G401.6 (cell line): ENCODE data around the gene TNS3.

Source experiments
- FAIRE-seq: peaks from 2 replicates; lab custom pipeline; 2012; peaks lifted over from hg19 to GRCh38; lab: Jason Lieb, UNC

The TNS3 gene

GRCh38 chr7:47484457-47484856 is 97.5 kb downstream of the TNS3 start:
- no peak for FAIRE-seq

- no peak for FAIRE-seq
Observed at GRCh38 chr7:47483604-47484273, 98.2 kb downstream of the TNS3 start.

GRCh38 chr7:47482013-47482875 is 99.7 kb downstream of the TNS3 start:
- FAIRE-seq = no peak

- no peak for FAIRE-seq
Observed at GRCh38 chr7:47481541-47482012, 100.3 kb downstream of the TNS3 start.

GRCh38 chr7:47480576-47481538 is 101.1 kb downstream of the TNS3 start:
- no peak for FAIRE-seq

- FAIRE-seq = no peak
Observed at GRCh38 chr7:47479821-47480575, 101.9 kb downstream of the TNS3 start.

- FAIRE-seq = no peak
Observed at GRCh38 chr7:47478926-47479711, 102.8 kb downstream of the TNS3 start.

- no peak for FAIRE-seq
Observed at GRCh38 chr7:47478017-47478344, 103.9 kb downstream of the TNS3 start.

GRCh38 chr7:47477191-47478016 is 104.5 kb downstream of the TNS3 start:
- no peak for FAIRE-seq

- no peak for FAIRE-seq
Observed at GRCh38 chr7:47475880-47476227, 106.1 kb downstream of the TNS3 start.

- no peak for FAIRE-seq
Observed at GRCh38 chr7:47474937-47475879, 106.7 kb downstream of the TNS3 start.

- FAIRE-seq = no peak
Observed at GRCh38 chr7:47474211-47474936, 107.5 kb downstream of the TNS3 start.

- FAIRE-seq = no peak
Observed at GRCh38 chr7:47473499-47474210, 108.3 kb downstream of the TNS3 start.

GRCh38 chr7:47472444-47473157 is 109.3 kb downstream of the TNS3 start:
- no peak for FAIRE-seq

GRCh38 chr7:47471831-47472230 is 110.1 kb downstream of the TNS3 start:
- FAIRE-seq = no peak

GRCh38 chr7:47471358-47471703 is 110.6 kb downstream of the TNS3 start:
- FAIRE-seq = no peak
